Upper lobe of right lung (tissue), 1 donor: ENCODE measurements around the gene ACOT8. TPM values are rescaled to one million over a fixed set of nuclear protein-coding genes. Genes with fewer than 3 reads are reported as not detected.
A peak's percentile ranks its signal among the peaks of the same experiment; 100 is the strongest.

Experiments used
- ATAC-seq: fragments of 200-7000 bp; cut with Tn5 transposase; one replicate; pipeline ENCODE4 v1.9.1; 2020; ENCODE audit warnings: mild to moderate bottlenecking, moderate library complexity
- DNase-seq: peaks from one replicate; pipeline ENCODE4 v3.0.0-alpha.2; 2020
- H3K27ac ChIP-seq: fragments of 200-600 bp; one replicate; pipeline ENCODE4 v1.8.0; 2022
- H3K27me3 ChIP-seq: fragments of 200-600 bp; one replicate; pipeline ENCODE4 v1.8.0; 2022; ENCODE audit warnings: mild to moderate bottlenecking
- H3K36me3 ChIP-seq: fragments of 200-600 bp; one replicate; pipeline ENCODE4 v1.8.0; 2022
- H3K4me1 ChIP-seq: fragments of 200-600 bp; one replicate; pipeline ENCODE4 v1.8.0; 2022
- H3K4me3 ChIP-seq: fragments of 200-600 bp; one replicate; pipeline ENCODE4 v1.8.0; 2022; ENCODE audit warnings: mild to moderate bottlenecking
- H3K9me3 ChIP-seq: fragments of 200-600 bp; one replicate; pipeline ENCODE4 v1.8.0; 2022
- CTCF ChIP-seq: fragments of 200-600 bp; IDR thresholded peaks from one replicate; pipeline ENCODE4 v1.8.0; 2022; ENCODE audit warnings: antibody characterized with exemption
- intact Hi-C: fragments of 100-400 bp; cut with DNase I; formaldehyde crosslinking; loops from one replicate; pipeline ENCODE4 v1.11.0; 2022
- total RNA-seq: library from RNA; stranded (reverse); fragmentation: NEBNext Ultra II Directional; extraction: Animal tissue kit (Norgen Biotek cat#: 25700); gene quantifications from one replicate; pipeline ENCODE4 v1.2.1, GENCODE V29; 2021
- donor health status: DM: no; HTN: yes; CAD: no; lungs with severe emphysema.

The ACOT8 gene
- total RNA-seq, 1 donor from 2014 or later: 23.5 TPM

- Histone ChIP-seq H3K4me1 (peaks cover 11% of the 10 kb centered on the region), H3K36me3 (peaks cover 32% of the 10 kb centered on the region), H3K27me3 (no peaks in the 10 kb centered on the region), H3K4me3 (no peak overlapping the region), H3K27ac (no peak overlapping the region), H3K9me3 (no peaks in the 10 kb centered on the region)
- DNase-seq: no peak
- intact Hi-C loops: no loop called here
- TF ChIP-seq CTCF: no peak
- no peak for ATAC-seq
These were observed 43.7 kb downstream of the ACOT8 start for GRCh38 chr20:45813489-45813888.

GRCh38 chr20:45813006-45813340, 44.2 kb downstream of the ACOT8 start:
- ATAC-seq (no peak), DNase-seq (no peak)
- no peak overlapping the region for H3K27ac ChIP-seq
- H3K4me3 ChIP-seq: peak overlapping the region; percentile 53
- no peaks in the 10 kb centered on the region for H3K9me3 ChIP-seq
- peaks cover 37% of the 10 kb centered on the region for H3K36me3 ChIP-seq
- H3K27me3 ChIP-seq: no peaks in the 10 kb centered on the region
- intact Hi-C loops: no loop called here
- H3K4me1 ChIP-seq: peaks cover 7% of the 10 kb centered on the region
- TF ChIP-seq CTCF: no peak

GRCh38 chr20:45812157-45813005, 44.8 kb downstream of the ACOT8 start, which contains the start of gene UBE2C:
UBE2C (plus strand) TSS chr20:45812644; CDS start chr20:45812696, 52 bp downstream.
- Histone ChIP-seq H3K4me3 (peak within 1 kb of the TSS; percentile 53), H3K9me3 (no peaks in the 10 kb centered on the region), H3K27me3 (no peaks in the 10 kb centered on the region), H3K36me3 (peaks cover 43% of the 10 kb centered on the region), H3K27ac (no peak within 1 kb of the TSS), H3K4me1 (peaks cover 7% of the 10 kb centered on the region)
- ATAC-seq (peak; percentile 99), DNase-seq (peak; percentile 95)
- intact Hi-C loops: no loop called here
- TF ChIP-seq CTCF: no peak

- no peak for TF ChIP-seq CTCF
- Histone ChIP-seq H3K4me3 (no peak overlapping the region), H3K36me3 (peaks cover 63% of the 10 kb centered on the region), H3K9me3 (no peaks in the 10 kb centered on the region), H3K27ac (no peak overlapping the region), H3K27me3 (no peaks in the 10 kb centered on the region), H3K4me1 (peaks cover 7% of the 10 kb centered on the region)
- DNase-seq: no peak
- no peak for ATAC-seq
- intact Hi-C loops: no loop called here
These were observed 46.8 kb downstream of the ACOT8 start for GRCh38 chr20:45810191-45810970.

- Histone ChIP-seq H3K36me3 (peaks cover 65% of the 10 kb centered on the region), H3K27me3 (no peaks in the 10 kb centered on the region), H3K4me3 (no peak overlapping the region), H3K9me3 (no peaks in the 10 kb centered on the region), H3K27ac (no peak overlapping the region), H3K4me1 (no peaks in the 10 kb centered on the region)
- ATAC-seq (peak; percentile 13), DNase-seq (no peak)
- TF ChIP-seq CTCF: no peak
- intact Hi-C loops: no loop called here
These were observed 55.3 kb downstream of the ACOT8 start for GRCh38 chr20:45801851-45802250.
